Upper lobe of right lung (tissue), 1 donor: ENCODE results near the gene WWOX. TPM values are rescaled to one million over a fixed set of nuclear protein-coding genes. Genes with fewer than 3 reads are reported as not detected.
A peak's percentile ranks its signal among the peaks of the same experiment; 100 is the strongest.

ENCODE experiments used
- ATAC-seq: fragments of 200-7000 bp; cut with Tn5 transposase; one replicate; pipeline ENCODE4 v1.9.1; 2020; ENCODE audit warnings: mild to moderate bottlenecking, moderate library complexity
- DNase-seq: peaks from one replicate; pipeline ENCODE4 v3.0.0-alpha.2; 2020
- H3K27ac ChIP-seq: fragments of 200-600 bp; one replicate; pipeline ENCODE4 v1.8.0; 2022
- H3K27me3 ChIP-seq: fragments of 200-600 bp; one replicate; pipeline ENCODE4 v1.8.0; 2022; ENCODE audit warnings: mild to moderate bottlenecking
- H3K36me3 ChIP-seq: fragments of 200-600 bp; one replicate; pipeline ENCODE4 v1.8.0; 2022
- H3K4me1 ChIP-seq: fragments of 200-600 bp; one replicate; pipeline ENCODE4 v1.8.0; 2022
- H3K4me3 ChIP-seq: fragments of 200-600 bp; one replicate; pipeline ENCODE4 v1.8.0; 2022; ENCODE audit warnings: mild to moderate bottlenecking
- H3K9me3 ChIP-seq: fragments of 200-600 bp; one replicate; pipeline ENCODE4 v1.8.0; 2022
- CTCF ChIP-seq: fragments of 200-600 bp; IDR thresholded peaks from one replicate; pipeline ENCODE4 v1.8.0; 2022; ENCODE audit warnings: antibody characterized with exemption
- intact Hi-C: fragments of 100-400 bp; cut with DNase I; formaldehyde crosslinking; loops from one replicate; pipeline ENCODE4 v1.11.0; 2022
- total RNA-seq: library from RNA; stranded (reverse); fragmentation: NEBNext Ultra II Directional; extraction: Animal tissue kit (Norgen Biotek cat#: 25700); gene quantifications from one replicate; pipeline ENCODE4 v1.2.1, GENCODE V29; 2021
- donor health status: DM: no; HTN: yes; CAD: no; lungs with severe emphysema.

Gene WWOX
- total RNA-seq, 1 donor from 2014 or later, result 17.0 TPM

DNA sequence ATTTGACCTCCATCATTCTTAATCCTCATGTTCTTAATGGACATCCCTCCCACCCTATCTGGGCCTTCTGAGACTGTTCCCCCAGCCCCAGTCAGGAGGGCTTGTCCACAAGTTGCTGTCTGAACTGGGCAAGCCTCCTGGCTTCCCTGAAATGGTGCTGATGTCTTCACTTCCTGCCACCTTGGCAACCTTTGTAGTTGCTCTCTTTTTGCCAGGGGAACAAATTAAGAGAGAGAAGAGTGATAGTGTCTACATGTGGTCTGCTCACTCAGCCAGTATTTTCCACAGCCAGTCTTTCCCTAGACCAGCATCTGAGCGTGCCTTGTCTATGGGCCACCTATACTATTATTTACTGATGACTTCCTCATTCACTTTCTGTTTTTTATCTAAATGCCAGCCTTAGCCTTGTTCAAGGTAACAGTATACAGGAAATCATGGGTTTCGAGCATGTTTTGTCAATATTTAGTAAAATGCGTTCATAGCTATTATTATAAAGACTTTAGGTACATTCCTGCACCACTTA lies 791.0 kb downstream of the WWOX start:
- H3K4me1 ChIP-seq, result no peaks in the 10 kb centered on the region
- H3K27me3 ChIP-seq, result no peaks in the 10 kb centered on the region
- no peak overlapping the region for H3K27ac ChIP-seq
- no peak for TF ChIP-seq CTCF
- ATAC-seq (no peak), DNase-seq (no peak)
- intact Hi-C loops, result no loop called here
- H3K9me3 ChIP-seq, result no peaks in the 10 kb centered on the region
- H3K4me3 ChIP-seq, result no peak overlapping the region
- no peaks in the 10 kb centered on the region for H3K36me3 ChIP-seq

- no peaks in the 10 kb centered on the region for H3K27me3 ChIP-seq
- peak; percentile 90 for ATAC-seq
- H3K4me1 ChIP-seq, result no peaks in the 10 kb centered on the region
- TF ChIP-seq CTCF, result no peak
- no peaks in the 10 kb centered on the region for H3K36me3 ChIP-seq
- no peak overlapping the region for H3K4me3 ChIP-seq
- no peak for DNase-seq
- intact Hi-C loops, result no loop called here
- no peak overlapping the region for H3K27ac ChIP-seq
- no peaks in the 10 kb centered on the region for H3K9me3 ChIP-seq
Observed at GRCh38 chr16:78892951-78893733, 793.7 kb downstream of the WWOX start.

- TF ChIP-seq CTCF, result no peak
- intact Hi-C loops, result no loop called here
- ATAC-seq, result no peak
- Histone ChIP-seq H3K4me3 (no peak overlapping the region), H3K36me3 (no peaks in the 10 kb centered on the region), H3K4me1 (no peaks in the 10 kb centered on the region), H3K9me3 (no peaks in the 10 kb centered on the region), H3K27ac (peak overlapping the region; percentile 2), H3K27me3 (no peaks in the 10 kb centered on the region)
- DNase-seq, result no peak
Observed at GRCh38 chr16:78894886-78895285, 795.4 kb downstream of the WWOX start.

DNA sequence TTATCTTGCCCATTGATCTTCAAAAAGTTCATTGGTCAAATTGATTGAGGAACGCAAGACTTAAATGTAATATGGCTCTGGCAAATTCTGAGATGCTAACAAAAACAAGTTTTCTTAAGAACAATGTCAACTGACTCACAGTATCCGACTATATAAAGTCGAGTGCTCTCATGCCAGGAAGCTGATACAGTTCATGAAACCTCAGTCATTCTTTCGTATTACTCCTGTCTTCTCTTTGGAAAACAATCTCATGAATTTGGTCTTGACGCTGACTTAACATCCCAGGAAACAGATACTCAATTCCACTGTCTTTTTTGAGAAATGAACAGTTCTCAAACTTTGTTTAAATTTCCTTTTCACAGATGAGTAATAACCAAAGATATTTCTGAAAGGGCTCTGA lies 796.2 kb downstream of the WWOX start:
- Histone ChIP-seq H3K4me1 (no peaks in the 10 kb centered on the region), H3K27me3 (no peaks in the 10 kb centered on the region), H3K27ac (peak overlapping the region; percentile 25), H3K9me3 (no peaks in the 10 kb centered on the region), H3K36me3 (no peaks in the 10 kb centered on the region), H3K4me3 (no peak overlapping the region)
- TF ChIP-seq CTCF, result no peak
- ATAC-seq (no peak), DNase-seq (no peak)
- intact Hi-C loops, result no loop called here

GRCh38 chr16:78896280-78896679 lies 796.8 kb downstream of the WWOX start:
- intact Hi-C loops, result no loop called here
- no peak for DNase-seq

More at GRCh38 chr16:78896280-78896679, 796.8 kb downstream of the WWOX start:
- Histone ChIP-seq H3K4me1 (no peaks in the 10 kb centered on the region), H3K36me3 (no peaks in the 10 kb centered on the region), H3K27ac (no peak overlapping the region), H3K4me3 (no peak overlapping the region), H3K9me3 (no peaks in the 10 kb centered on the region), H3K27me3 (no peaks in the 10 kb centered on the region)
- TF ChIP-seq CTCF, result no peak
- no peak for ATAC-seq
